Peyer's patch (tissue), 4 donors: ENCODE measurements around the gene AUTS2. TPM values are rescaled to one million over a fixed set of nuclear protein-coding genes. Genes with fewer than 3 reads are reported as not detected.

Source experiments
- DNase-seq, 3 donors: peaks; one replicate each; pipeline ENCODE4 v3.0.0-alpha.2; 2017 to 2019
- H3K27ac ChIP-seq, 4 donors: fragments of 200-600 bp; sonication (generic); one replicate each; pipeline ENCODE4 v1.5.1; 2016 to 2019
- H3K27me3 ChIP-seq, 2 donors: fragments of 200-600 bp; sonication (generic); one replicate each; pipeline ENCODE4 v1.5.1; 2019
- H3K36me3 ChIP-seq, 3 donors: fragments of 200-600 bp; sonication (generic); one replicate each; pipeline ENCODE4 v1.5.1; 2016 to 2019
- H3K4me1 ChIP-seq, 4 donors: fragments of 200-600 bp; sonication (generic); one replicate each; pipeline ENCODE4 v1.5.1; 2016 to 2019
- H3K4me3 ChIP-seq, 4 donors: fragments of 200-600 bp; sonication (generic); 1 replicate in 3 of 4; 2 replicates in 1 of 4; pipeline ENCODE4 v1.5.1; 2016 to 2019; ENCODE audit warnings: mild to moderate bottlenecking in 1 of 4
- H3K9me3 ChIP-seq, 4 donors: fragments of 200-600 bp; sonication (generic); one replicate each; pipeline ENCODE4 v1.5.1; 2016 to 2019; ENCODE audit warnings: mild to moderate bottlenecking in 1 of 4
- CTCF ChIP-seq, 6 experiments: fragments of 450-650 bp in 4 of 6; fragments of 200-600 bp in 2 of 6; sonication (generic) in 1 of 6; IDR thresholded peaks; one replicate each; pipeline ENCODE4 v1.5.1; 2017 to 2019; ENCODE audit warnings: antibody characterized with exemption in 6 of 6, mild to moderate bottlenecking in 3 of 6, moderate library complexity in 1 of 6
- POLR2A ChIP-seq, 2 donors: fragments of 450-650 bp; IDR thresholded peaks; one replicate each; pipeline ENCODE4 v1.5.1; 2017; ENCODE audit warnings: antibody characterized with exemption in 2 of 2, mild to moderate bottlenecking in 2 of 2, moderate library complexity in 2 of 2
- total RNA-seq, 4 donors: library from RNA; depleted of rRNA; stranded (reverse); fragments of >200 nt; gene quantifications; one replicate each; pipeline ENCODE4 v1.1.0, GENCODE V29; 2016

AUTS2 gene
- total RNA-seq, 4 donors from 2014 or later, result 55.9 to 90.0 (median 72.6) TPM

- no peak overlapping the region for H3K4me3 ChIP-seq
- no peaks in the 10 kb centered on the region for H3K36me3 ChIP-seq
- no peak for TF ChIP-seq POLR2A (IDR thresholded peaks at IDR 0.05)
- TF ChIP-seq CTCF (IDR thresholded peaks at IDR 0.05), result no peak
- H3K9me3 ChIP-seq, result no peaks in the 10 kb centered on the region
- DNase-seq, result no peak
- H3K27ac ChIP-seq, result no peak overlapping the region
- peaks cover 0 to 5% (median 0%) of the 10 kb centered on the region in 4 donors for H3K4me1 ChIP-seq
- H3K27me3 ChIP-seq, result no peaks in the 10 kb centered on the region
Measured at GRCh38 chr7:69605070-69605469, 6.8 kb downstream of the AUTS2 start.

- H3K4me1 ChIP-seq, result no peaks in the 10 kb centered on the region
- no peaks in the 10 kb centered on the region for H3K36me3 ChIP-seq
- no peaks in the 10 kb centered on the region for H3K9me3 ChIP-seq
- H3K4me3 ChIP-seq, result no peak overlapping the region
- H3K27me3 ChIP-seq, result no peaks in the 10 kb centered on the region
- no peak overlapping the region for H3K27ac ChIP-seq
- TF ChIP-seq CTCF (IDR thresholded peaks at IDR 0.05) (no peak), POLR2A (IDR thresholded peaks at IDR 0.05) (no peak)
- DNase-seq, result no peak
Measured at GRCh38 chr7:69605546-69605945, 7.3 kb downstream of the AUTS2 start.

- no peaks in the 10 kb centered on the region for H3K4me1 ChIP-seq
Measured at GRCh38 chr7:69608049-69608448, 9.8 kb downstream of the AUTS2 start.

GRCh38 chr7:69608878-69609277 lies 10.6 kb downstream of the AUTS2 start:
- TF ChIP-seq CTCF (IDR thresholded peaks at IDR 0.05), result no peak
- TF ChIP-seq POLR2A (IDR thresholded peaks at IDR 0.05), result no peak
- H3K4me3 ChIP-seq, result no peak overlapping the region

More at GRCh38 chr7:69608049-69608448, 9.8 kb downstream of the AUTS2 start:
- H3K4me3 ChIP-seq, result no peak overlapping the region
- no peak overlapping the region for H3K27ac ChIP-seq
- TF ChIP-seq CTCF (IDR thresholded peaks at IDR 0.05) (no peak), POLR2A (IDR thresholded peaks at IDR 0.05) (no peak)
- H3K36me3 ChIP-seq, result no peaks in the 10 kb centered on the region
- H3K27me3 ChIP-seq, result no peaks in the 10 kb centered on the region
- DNase-seq, result no peak
- H3K9me3 ChIP-seq, result no peaks in the 10 kb centered on the region

GRCh38 chr7:69609541-69610373 lies 11.5 kb downstream of the AUTS2 start:
- H3K4me3 ChIP-seq, result no peak overlapping the region
- DNase-seq, result no peak
- no peaks in the 10 kb centered on the region for H3K9me3 ChIP-seq
- H3K27ac ChIP-seq, result no peak overlapping the region
- TF ChIP-seq CTCF (IDR thresholded peaks at IDR 0.05), result no peak
- no peak for TF ChIP-seq POLR2A (IDR thresholded peaks at IDR 0.05)
- no peaks in the 10 kb centered on the region for H3K27me3 ChIP-seq
- no peaks in the 10 kb centered on the region for H3K36me3 ChIP-seq
- no peaks in the 10 kb centered on the region for H3K4me1 ChIP-seq

More at GRCh38 chr7:69608878-69609277, 10.6 kb downstream of the AUTS2 start:
- DNase-seq, result no peak
- Histone ChIP-seq H3K36me3 (no peaks in the 10 kb centered on the region), H3K4me1 (no peaks in the 10 kb centered on the region), H3K27me3 (no peaks in the 10 kb centered on the region), H3K9me3 (no peaks in the 10 kb centered on the region), H3K27ac (no peak overlapping the region)
